HG02642 (cell line): ENCODE measurements around the gene RAB3B.
"Not testable (repeated sequence)": the region's sequence is repeated elsewhere in the genome, so short reads cannot be mapped to it uniquely, and the experiment has no call there.

Experiments
- ATAC-seq: cut with Tn5 transposase; IDR thresholded peaks from one replicate; pipeline ENCODE4 v1.9.1; 2021; ENCODE audit warnings: mild to moderate bottlenecking; ENCODE audit not compliant: unreplicated experiment, poor library complexity

Gene RAB3B

DNA sequence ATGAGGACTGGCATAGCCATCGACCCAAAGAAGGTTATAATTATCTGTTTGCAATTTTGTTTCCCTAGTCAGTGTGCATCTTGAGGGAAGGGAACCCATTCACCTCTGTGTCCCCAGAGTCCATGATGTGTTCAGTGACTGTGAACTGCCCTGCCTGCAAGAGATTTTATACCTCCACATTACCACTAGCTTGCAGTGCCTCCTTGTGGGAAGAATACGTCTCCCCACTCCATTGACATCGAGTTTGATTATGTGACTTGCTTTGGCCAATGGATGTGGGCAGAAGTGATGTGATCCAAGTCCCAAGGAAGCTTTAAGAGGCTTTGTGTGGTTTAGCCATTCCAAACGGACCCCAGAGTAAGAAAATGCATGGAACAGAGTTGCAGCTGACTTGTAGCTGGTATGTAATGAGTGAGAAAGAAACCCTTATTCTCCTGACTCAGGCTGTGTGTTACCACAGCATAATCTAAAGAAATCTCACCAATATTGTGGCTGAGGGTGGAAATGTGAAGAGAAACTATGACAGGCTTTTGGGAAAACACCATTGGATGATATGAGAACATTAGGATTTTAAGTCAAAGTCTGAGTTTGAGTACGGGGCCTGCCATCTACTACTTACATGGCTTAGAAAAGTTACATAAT is 64.2 kb downstream of the RAB3B start:
- no peak for ATAC-seq

DNA sequence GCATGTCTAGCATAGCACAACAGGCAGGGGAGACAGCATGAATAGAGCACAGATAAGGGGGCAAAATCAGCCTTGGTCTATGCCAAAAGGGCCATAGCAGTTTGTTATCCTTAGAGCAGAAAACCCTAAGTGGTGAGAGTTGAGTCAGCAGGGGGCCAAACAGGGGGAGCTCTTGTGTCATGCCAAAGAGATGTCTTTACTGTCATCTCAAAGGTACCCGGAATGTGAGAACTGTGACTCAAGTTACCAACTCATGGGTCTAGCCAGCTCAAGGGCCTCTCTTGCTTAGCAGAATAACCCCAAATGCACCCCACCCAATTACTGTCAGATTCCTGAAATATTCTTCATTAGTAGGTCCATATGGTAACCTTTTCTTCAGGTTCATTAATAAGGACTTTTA is 66.0 kb downstream of the RAB3B start:
- no peak for ATAC-seq

DNA sequence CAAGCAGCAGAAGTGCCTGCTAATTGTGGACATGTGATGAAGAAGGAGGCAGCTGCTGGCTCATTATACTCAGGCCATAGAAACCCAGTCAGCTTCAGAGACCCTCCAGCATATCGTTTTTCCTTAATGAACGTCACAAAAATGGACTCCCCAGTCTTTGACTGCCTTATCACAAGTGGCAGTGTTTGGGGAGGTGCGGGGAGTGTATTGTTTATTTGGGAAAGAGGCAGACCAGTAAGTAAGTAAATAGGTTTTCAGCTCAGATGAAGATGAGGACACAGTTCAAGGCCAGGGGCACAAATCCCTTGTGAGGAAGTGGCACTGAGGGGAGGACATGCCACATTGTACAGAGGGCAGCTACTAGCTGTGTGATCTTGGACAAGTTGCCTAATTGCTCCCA is 68.5 kb downstream of the RAB3B start:
- ATAC-seq: no peak

DNA sequence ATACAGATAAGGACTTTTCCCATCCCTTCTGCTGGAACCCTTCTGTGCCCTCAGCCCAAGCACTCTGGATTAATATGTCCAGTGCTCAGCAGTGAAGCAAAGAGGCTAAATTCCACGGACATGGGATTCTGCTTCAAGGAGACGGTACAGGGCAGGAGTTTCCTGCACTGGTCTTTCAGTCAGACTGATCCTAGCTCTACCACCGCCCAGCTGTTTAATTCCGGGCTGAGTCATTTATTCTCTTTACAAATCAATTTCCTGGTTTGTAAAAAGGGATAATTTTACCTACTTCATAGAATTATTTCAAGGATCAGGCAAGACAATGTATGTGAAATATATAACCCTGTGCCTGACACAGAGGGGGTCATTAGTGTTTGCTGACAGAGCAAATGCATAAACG is 70.4 kb downstream of the RAB3B start:
- no peak for ATAC-seq

DNA sequence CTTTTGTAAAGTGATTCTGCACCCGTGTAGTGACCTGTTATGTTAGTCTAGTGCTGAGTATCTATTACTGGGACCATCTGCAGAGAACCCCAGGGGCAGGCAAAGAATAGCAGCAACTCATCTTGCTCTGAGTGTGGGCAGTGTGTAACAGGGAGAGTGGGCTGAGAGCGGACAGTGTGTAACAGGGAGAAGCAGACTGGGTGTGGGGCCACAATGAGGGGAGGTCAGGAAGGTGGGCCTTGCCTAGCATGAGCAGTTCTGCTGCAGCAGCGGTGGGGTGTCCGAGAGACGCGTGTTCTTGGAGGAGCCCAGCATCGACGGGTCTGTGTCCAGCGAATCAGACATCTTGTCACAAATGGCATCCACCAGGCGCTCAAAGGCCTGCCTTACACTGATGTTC is 70.8 kb downstream of the RAB3B start:
- no peak for ATAC-seq

DNA sequence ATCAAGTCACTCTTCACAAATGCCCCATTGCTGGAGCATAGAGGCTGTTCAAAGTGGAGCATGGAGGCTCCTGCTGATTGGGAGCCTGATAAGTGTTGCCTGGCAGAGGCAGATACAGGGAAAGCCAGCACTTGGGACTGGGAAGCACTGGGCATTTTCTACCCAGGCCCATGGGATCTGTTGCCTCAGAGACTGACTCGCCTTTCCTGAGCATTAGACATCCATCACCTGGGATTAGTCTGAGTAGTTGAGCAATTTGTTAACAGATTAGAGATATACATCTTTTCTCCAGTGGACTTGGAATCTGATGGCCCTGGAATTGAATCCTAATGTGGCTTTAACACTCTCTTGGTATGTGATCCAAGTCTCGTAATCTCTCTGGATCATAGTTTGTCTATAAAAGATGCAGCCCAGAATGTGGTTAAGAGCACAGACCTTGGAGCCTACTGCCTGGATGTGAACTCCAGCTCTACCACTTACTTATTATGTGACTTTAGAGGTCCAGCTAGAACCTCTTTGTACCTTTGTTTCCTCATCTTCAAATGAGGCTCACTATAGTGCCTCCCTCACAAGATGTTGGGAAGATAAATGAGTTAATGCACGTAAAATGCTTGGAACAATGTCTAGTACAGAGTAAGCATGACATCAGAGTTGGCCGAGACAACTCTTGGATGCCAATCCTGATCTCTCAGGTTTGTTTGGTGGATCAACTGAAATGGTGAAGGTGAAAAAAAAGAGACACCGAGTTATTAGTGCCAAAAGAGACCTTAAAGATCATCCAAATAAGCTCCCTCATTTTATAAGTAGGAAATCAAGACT is 73.7 kb downstream of the RAB3B start:
- no peak for ATAC-seq

DNA sequence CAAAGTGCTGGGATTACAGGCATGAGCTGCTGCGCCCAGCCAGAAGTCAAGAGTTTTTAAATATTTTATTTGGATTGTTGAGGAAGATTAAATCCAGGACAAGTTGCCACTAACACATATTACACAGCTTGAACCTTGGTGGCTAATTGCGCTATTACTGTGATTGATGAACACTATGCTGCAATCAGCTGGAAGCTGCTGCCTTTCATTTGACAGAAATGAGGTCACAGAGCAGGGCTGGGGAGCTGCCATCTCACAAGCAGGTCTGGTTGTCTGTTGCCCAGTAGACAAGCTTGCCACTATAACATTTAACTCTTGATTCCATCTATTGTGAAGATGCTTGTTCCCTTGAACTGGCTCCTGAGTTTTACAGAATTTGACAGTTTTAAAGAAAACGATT is 74.5 kb downstream of the RAB3B start:
- no peak for ATAC-seq

DNA sequence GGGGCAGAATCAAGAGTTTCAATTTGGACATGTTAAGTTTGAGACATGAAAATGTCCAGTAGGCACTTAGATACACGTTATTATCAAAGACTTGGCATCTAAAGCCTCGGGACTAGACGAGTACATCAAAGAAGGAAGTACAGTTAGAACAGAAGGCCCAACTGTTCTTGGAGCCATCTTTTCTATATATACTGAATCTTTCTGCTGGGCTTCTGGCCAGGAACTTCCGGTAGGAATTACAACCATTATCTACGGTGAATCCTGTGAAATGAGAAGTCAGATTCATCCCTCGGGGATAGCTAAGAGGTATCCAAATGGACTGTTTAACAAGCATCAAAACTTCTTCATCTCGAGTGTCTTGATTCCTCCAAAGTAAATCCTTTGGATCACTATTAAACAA is 77.6 kb downstream of the RAB3B start:
- ATAC-seq: no peak

DNA sequence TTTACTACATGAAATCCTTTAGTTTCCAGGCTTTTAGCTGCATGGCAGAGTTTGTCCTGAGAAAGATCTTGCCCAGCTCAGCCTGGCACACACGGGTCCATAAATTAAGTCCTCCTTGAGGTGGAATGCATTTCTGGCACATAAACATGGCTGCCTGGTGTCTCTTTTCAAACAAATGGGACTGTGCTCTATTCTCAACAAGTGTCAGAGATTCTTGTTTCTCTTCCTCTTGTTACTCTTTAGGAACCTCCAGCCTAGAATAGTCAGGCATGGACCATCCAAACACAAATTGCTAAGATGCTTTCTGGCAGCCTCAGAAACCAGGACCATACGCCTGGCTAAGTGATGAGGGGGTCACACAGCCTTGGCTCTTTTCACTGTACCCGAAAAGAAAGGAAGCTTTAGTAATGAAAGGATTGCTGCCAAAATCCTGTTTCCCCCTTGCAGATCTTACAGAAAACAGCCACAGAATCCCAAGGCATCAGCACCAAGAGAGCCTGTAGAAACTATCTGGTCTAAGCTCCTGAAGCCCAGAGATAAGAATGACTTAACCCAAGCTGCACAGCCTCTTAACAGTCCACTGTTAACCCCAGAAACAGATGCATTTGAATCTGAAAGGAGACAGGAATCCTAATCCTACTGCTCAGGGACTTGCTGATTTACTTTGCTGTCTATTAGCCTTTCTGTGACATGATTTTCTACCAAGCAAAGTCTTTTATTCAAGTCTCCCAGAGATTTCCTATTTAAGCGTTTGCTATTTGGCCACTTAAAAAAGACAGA is 80.1 kb downstream of the RAB3B start:
- no peak for ATAC-seq

DNA sequence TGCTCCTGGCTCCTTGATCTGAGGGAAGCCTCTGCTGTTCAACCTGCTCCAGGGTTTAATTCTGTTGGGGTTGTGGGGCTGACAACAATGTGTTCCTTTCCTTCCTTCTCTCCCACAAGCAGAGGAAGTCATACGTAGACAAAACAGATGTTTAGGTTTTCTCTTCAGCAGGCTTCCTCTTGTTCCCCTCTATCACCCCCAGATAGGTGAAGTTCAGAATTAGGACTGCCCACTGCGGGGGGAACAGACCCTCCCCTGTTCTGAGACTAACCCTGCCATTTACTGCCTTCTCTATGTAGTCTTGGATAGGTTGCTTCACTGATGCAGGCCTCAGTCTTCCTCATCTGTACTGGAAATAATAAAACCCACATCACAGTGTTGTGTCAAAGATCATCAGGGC is 82.0 kb downstream of the RAB3B start:
- no peak for ATAC-seq

DNA sequence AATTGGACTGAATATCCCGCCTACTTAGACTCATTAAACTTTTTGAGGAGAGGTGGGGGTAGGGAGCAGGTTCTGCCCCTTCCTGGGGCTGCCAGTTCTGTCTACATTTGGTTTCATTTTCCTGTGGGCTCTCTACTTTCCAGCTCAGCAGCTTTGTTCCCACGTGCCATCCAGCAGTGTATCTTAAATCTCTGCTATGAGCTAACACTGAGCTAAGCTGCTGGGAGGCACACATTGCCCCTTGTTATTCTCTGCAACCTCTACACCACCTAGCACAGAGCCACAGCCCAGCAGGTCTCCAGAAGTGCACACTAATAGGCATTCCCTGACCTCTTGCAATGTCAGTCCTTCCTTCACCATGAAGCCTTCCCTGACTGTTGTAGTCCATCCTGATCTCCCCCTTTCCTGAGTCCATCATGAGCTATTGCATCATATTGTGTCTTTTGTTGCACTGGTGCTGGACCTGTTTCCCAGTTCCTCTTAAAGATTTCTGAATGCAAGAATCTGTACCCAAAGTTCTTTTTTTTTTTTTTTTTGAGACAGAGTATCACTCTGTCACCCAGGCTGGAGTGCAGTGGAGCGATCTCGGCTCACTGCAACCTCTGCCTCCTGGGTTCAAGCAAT is 83.3 kb downstream of the RAB3B start:
- no peak for ATAC-seq

DNA sequence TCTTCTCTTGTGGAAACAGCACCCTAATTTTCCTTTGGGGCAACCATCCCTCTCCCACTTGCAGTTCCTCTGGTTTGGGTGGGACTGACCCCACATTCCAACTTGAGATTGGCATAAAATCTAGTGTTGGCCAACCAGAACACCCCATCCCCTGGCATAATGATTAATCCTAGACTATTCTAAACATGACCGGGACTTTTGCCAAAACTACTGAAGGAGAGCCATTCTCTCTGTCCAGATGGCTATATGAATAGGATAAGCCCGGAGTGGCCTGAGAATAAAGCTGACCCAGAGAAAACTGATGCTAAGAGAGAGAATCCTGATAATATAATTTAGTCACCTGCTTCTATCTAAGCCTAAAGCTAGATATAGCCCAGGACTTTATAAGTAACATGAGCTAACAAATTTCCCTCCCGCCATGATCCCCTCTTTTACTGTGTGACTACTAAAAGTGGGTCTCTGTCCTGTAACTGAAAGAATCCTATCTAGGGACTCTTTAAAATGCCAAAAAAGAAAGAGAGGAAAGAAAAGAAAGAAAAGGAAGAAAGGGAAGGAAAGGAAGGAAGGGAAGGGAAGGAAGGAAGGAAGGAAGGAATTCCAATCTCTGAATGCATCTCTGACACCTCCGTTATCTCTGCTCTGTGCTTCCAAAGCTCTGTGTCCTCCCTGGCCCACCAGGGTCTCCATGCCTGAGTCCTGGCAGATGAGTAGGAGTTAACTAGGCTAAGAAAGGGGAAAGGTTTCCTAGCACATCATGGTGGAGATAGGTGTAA is 84.0 kb downstream of the RAB3B start:
- ATAC-seq: no peak

DNA sequence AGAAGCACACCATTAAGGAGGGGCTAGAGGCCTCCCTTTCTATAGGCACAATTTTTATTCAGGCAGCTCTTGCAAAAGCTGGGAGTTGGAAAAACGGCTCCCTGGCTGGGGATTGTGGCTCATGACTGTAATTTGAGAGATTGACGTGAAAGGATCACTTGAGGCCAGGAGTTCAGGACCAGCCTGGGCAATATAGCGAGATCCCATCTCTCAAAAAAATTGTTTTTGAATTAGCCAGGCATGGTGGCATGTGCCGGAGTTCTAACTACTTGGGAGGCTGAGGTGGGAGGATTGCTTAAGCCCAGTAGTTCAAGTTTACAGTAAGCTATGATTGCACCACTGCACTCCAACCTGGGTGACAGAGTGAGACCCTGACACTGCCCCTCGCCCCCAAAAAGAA is 88.0 kb downstream of the RAB3B start:
- ATAC-seq: no peak

DNA sequence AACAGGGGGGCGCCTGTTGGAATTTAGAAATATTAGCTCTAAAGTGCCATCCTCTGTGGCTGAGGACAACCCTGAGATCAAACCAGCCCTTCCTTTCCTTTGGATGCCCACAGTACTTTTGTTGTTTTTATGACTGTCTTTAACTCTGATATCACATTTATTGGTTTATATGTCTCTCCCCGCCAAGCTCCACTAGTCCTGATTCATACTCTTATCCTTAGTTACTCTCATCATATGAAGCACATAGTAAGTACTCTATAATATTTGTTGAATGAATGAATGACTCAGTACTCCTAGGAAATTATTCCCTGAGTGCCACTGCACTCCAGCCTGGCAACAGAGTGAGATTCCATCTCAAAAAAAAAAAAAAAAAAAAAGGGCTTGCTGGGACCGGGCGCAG is 89.3 kb downstream of the RAB3B start:
- ATAC-seq: no peak

DNA sequence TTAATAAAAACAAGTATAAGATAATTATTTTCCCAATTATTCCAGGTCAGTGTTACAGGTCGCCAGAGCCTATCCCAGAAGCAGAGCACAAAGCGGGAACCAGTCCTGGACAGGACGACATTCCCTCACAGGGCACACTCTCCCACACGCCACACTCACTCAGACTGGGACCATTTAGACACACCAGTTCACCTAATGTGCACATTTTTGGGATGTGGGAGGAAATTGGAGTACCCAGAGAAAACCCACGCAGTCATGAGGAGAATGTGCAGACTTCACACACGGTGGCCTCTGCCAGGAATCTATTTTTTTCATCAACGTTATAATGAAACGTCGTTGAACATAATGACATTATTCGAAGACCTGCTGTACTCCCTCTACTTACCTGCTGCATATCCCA is 91.5 kb downstream of the RAB3B start:
- no peak for ATAC-seq

DNA sequence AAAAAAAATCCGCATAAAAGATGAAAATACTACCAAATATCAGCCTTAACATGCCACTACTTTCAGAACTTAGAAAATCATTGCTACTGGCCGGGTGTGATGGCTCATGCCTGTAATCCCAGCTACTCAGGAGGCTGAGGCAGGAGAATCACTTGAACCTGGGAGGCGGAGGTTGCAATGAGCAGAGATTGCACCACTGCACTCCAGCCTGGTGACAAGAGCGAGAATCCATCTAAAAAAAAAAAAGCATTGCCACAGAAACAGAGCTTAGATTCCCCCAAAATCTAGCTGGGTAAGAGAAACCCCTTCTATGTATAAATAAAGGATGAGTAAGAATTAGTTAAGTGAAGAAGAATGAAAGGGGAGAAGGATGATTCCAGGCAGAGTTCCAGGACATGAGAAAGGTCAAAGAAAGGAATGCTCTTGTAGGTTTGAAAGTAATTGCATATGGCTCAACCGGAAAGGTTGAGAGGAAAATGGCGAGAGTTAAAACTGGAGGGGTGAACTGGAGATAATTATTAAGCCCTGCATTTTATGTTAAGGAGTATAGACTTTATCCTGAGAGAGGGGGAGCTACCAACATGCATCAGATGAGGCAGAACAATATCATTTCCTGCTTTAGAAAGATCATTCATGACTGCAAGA is 92.3 kb downstream of the RAB3B start:
- ATAC-seq: no peak

DNA sequence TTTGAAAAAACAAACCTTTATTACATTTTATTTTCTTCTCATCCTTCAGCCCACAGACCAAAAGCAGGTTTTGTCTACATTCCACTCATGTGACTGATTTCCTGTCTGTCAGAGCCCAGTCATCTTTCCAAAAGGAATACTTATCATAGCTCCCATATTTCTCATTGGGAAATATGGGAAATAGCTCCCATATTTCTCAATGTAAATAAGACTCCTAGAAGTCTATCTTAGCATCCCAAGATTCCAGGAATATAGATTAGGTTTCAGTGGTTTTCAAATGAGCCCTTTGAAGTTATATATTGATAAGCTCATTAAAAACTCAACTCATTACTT is 92.8 kb downstream of the RAB3B start:
- no peak for ATAC-seq

DNA sequence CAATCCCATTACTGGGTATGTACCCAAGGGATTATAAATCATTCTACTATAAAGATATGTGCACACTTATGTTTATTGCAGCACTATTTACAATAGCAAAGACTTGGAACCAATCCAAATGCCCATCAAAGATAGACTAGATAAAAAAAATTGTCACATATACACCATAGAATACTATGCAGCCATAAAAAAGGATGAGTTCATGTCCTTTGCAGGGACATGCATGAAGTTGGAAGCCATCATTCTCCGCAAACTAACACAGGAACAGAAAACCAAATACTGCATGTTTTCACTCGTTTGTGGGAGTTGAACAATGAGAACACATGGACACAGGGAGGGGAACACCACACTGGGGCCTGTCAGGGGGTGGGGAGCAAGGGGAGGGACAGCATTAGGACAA is 95.8 kb downstream of the RAB3B start:
- ATAC-seq: not testable (repeated sequence)

DNA sequence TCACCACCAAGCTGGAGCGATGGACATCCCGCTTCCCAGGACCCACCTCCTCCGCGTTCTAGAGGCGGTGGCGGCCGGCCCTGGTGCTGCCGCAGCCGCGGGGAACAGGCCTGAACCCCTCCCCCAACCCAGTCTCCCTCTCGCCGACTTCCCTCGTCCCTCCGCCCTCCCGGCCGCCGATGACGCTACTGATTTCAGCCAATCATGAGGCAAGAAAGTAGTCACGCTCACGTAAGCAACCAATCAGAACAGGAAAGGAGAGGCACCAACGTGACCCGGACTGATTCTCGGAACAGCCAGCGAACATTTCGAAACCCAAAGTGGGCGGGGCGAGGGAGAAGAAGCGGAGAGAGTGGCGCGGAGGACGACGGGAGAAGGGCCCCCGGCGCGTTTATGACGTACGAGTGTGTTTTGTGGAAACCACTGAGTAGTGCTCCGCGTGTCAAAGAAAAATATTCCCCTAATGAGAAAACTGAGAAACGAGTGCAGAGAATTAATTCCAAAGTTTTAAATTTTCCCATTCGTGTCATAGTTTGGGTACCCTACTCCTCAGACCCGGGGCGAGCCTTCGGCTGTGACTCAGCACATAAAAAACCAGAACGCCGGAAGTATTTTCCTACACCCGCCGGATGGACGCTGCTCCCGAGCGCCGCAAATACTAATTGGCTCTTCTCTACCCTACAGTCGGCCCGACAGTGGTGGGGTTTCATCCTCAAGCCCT is 111.7 kb downstream of the RAB3B start, which contains the start of gene NRDC:
Gene NRDC, minus strand, starts transcription at position 112 of the 721 bp plus-strand sequence. CDS start 112 bp downstream, outside the sequence.
- peak; percentile 94 for ATAC-seq
